Gastroesophageal sphincter (tissue), 3 donors: ENCODE measurements around the gene TAB2.

Source experiments
- EP300 ChIP-seq: sonication (generic); formaldehyde crosslinking; IDR thresholded peaks from one replicate; pipeline ENCODE4 v1.6.1; 2017; ENCODE audit warnings: antibody characterized with exemption, mild to moderate bottlenecking
- POLR2A ChIP-seq, 2 donors: fragments of 450-650 bp; IDR thresholded peaks; one replicate each; pipeline ENCODE4 v1.6.1; 2017; ENCODE audit warnings: antibody characterized with exemption in 2 of 2, mild to moderate bottlenecking in 2 of 2, moderate library complexity in 1 of 2
- POLR2AphosphoS5 ChIP-seq: sonication (generic); formaldehyde crosslinking; IDR thresholded peaks from one replicate; pipeline ENCODE4 v1.6.1; 2017; ENCODE audit warnings: antibody characterized with exemption
- TF ChIP-seq, protein P1 (sequence below), 4 experiments: fragments of 200-600 bp in 2 of 4; fragments of 450-650 bp in 2 of 4; sonication (generic) in 1 of 4; IDR thresholded peaks; one replicate each; pipeline ENCODE4 v1.5.1; 2017 to 2019; ENCODE audit warnings: antibody characterized with exemption in 4 of 4, mild to moderate bottlenecking in 2 of 4, moderate library complexity in 2 of 4

DNA sequence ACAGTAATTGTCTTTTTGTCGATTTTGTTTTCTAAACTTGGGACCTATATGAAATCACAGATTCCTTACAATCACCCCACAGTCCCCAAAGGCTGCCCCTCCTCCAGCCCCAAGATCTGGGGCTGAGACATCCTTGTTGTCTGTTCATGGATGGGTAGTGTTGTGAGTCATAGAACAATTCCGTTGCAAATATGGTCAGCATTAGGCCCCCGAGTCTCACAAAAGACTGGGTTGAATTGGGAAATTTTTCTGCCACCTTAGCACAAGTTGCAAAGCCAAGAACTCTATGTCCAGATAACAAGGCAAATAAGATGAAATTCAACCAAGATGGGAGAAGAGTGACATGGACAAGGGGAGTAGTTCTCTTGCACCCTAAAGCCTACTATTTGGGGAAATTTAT is 10.5 kb upstream of the TAB2 start:
- TF ChIP-seq POLR2A (IDR thresholded peaks at IDR 0.05) (no peak), POLR2AphosphoS5 (no peak), EP300 (no peak)
- TF ChIP-seq, protein P1, sequence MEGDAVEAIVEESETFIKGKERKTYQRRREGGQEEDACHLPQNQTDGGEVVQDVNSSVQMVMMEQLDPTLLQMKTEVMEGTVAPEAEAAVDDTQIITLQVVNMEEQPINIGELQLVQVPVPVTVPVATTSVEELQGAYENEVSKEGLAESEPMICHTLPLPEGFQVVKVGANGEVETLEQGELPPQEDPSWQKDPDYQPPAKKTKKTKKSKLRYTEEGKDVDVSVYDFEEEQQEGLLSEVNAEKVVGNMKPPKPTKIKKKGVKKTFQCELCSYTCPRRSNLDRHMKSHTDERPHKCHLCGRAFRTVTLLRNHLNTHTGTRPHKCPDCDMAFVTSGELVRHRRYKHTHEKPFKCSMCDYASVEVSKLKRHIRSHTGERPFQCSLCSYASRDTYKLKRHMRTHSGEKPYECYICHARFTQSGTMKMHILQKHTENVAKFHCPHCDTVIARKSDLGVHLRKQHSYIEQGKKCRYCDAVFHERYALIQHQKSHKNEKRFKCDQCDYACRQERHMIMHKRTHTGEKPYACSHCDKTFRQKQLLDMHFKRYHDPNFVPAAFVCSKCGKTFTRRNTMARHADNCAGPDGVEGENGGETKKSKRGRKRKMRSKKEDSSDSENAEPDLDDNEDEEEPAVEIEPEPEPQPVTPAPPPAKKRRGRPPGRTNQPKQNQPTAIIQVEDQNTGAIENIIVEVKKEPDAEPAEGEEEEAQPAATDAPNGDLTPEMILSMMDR (IDR thresholded peaks at IDR 0.05) = no peak
